Activated CD4-positive, alpha-beta T cell treated with anti-CD3 and anti-CD28 coated beads, Interleukin-2, amount 10 ng/mL, durations not matched to agents 24 days and 14 days (primary cell): Measurements from ENCODE around the gene NSD2. TPM values are rescaled to one million over a fixed set of nuclear protein-coding genes. Genes with fewer than 3 reads are reported as not detected.

Experiments
- DNase-seq: peaks from one replicate; pipeline ENCODE4 v3.0.0; 2022
- H3K27ac Mint-ChIP-seq: one replicate; pipeline ENCODE4 v1.8.0; 2022; ENCODE audit warnings: mild to moderate bottlenecking, mixed read lengths
- H3K27me3 Mint-ChIP-seq: one replicate; pipeline ENCODE4 v1.8.0; 2022; ENCODE audit warnings: mixed read lengths
- H3K36me3 Mint-ChIP-seq: one replicate; pipeline ENCODE4 v1.8.0; 2022; ENCODE audit warnings: low read depth, mild to moderate bottlenecking, mixed read lengths
- H3K4me1 Mint-ChIP-seq: one replicate; pipeline ENCODE4 v1.8.0; 2021; ENCODE audit warnings: mixed read lengths
- H3K4me3 Mint-ChIP-seq: one replicate; pipeline ENCODE4 v1.8.0; 2022; ENCODE audit warnings: mild to moderate bottlenecking, moderate library complexity, mixed read lengths
- H3K9me3 Mint-ChIP-seq: one replicate; pipeline ENCODE4 v1.8.0; 2021; ENCODE audit warnings: mixed read lengths
- intact Hi-C: fragments of 100-400 bp; cut with micrococcal nuclease; formaldehyde crosslinking; loops from one replicate; pipeline ENCODE4 v1.15.1; 2023
- total RNA-seq: library from RNA; stranded (reverse); gene quantifications from 2 replicates; pipeline ENCODE4 v1.2.3, GENCODE V29; 2022

Gene NSD2
- total RNA-seq, 1 donor from 2014 or later: 214 TPM

GRCh38 chr4:1983053-1983845 is 112.1 kb downstream of the NSD2 start:
- Mint-ChIP-seq H3K4me3 (no peak overlapping the region), H3K4me1 (peaks cover 9% of the 10 kb centered on the region), H3K27me3 (no peaks in the 10 kb centered on the region), H3K27ac (no peak overlapping the region), H3K36me3 (peaks cover 39% of the 10 kb centered on the region), H3K9me3 (no peaks in the 10 kb centered on the region)
- DNase-seq: no peak
- intact Hi-C loops: no loop called here

DNA sequence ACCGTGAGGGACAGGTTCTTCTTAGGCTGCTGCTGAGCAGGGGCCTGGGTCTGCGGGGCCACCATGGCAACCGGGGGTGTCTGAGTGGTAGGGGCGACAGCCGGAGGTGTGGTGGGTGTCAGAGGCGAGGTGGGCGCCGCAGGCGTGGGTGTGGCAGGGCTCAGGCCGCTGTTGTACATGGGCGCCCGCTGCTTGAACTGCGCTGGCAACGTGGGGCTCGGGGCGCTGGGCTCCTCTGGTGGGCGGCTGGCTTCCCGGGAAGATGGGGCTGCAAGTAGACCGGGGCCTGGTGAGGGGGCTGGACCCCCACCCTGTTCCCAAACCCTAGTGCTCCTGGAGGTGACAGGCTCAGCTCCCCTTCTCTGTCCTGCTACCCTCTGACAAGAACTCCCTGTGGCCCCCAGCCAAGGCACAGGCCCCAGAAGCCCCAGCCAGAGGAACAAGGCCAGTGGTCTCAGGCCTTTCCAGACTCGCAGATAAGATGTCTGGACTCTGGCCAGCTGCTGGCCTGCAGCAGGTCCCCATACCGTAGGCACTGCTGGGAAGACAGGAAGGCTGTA is 112.7 kb downstream of the NSD2 start:
- Mint-ChIP-seq H3K4me1 (peaks cover 9% of the 10 kb centered on the region), H3K36me3 (peaks cover 40% of the 10 kb centered on the region), H3K27ac (no peak overlapping the region), H3K9me3 (no peaks in the 10 kb centered on the region), H3K4me3 (no peak overlapping the region), H3K27me3 (no peaks in the 10 kb centered on the region)
- no peak for DNase-seq
- intact Hi-C loops: no loop called here

- Mint-ChIP-seq H3K27me3 (no peaks in the 10 kb centered on the region), H3K4me3 (no peak overlapping the region), H3K36me3 (peaks cover 35% of the 10 kb centered on the region), H3K4me1 (peaks cover 9% of the 10 kb centered on the region), H3K9me3 (no peaks in the 10 kb centered on the region), H3K27ac (no peak overlapping the region)
- DNase-seq: no peak
- intact Hi-C loops: no loop called here
These were observed 113.4 kb downstream of the NSD2 start for GRCh38 chr4:1984406-1985191.

DNA sequence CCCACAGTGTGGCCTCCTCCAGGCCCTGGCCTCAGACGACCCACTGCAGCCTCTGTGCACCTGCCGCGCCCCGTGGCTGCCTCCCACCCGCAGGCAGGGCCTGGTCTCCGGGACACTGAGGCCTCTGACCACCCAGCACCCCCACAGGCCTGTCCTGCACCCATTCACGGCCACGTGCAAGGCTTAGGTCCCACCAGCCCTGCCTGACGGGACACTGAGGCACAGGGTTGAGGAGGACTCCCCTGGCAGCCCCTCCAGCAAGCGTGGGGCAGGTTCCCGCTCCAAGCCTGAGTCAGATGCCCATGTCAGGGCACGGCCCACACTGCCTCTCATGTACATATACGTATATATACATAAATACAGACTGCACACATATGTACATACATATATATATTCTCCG is 114.1 kb downstream of the NSD2 start:
- peaks cover 35% of the 10 kb centered on the region for H3K36me3 Mint-ChIP-seq

GRCh38 chr4:1985780-1986577 is 114.8 kb downstream of the NSD2 start:
- Mint-ChIP-seq H3K27me3 (no peaks in the 10 kb centered on the region), H3K4me1 (peaks cover 5% of the 10 kb centered on the region), H3K4me3 (no peak overlapping the region), H3K27ac (no peak overlapping the region), H3K36me3 (peaks cover 36% of the 10 kb centered on the region), H3K9me3 (no peaks in the 10 kb centered on the region)
- intact Hi-C loops: no loop called here
- DNase-seq: no peak

More for the DNA sequence above, 114.1 kb downstream of the NSD2 start:
- no peak overlapping the region for H3K27ac Mint-ChIP-seq
- DNase-seq: no peak
- H3K9me3 Mint-ChIP-seq: no peaks in the 10 kb centered on the region
- no peak overlapping the region for H3K4me3 Mint-ChIP-seq
- H3K27me3 Mint-ChIP-seq: no peaks in the 10 kb centered on the region
- intact Hi-C loops: no loop called here
- H3K4me1 Mint-ChIP-seq: peaks cover 9% of the 10 kb centered on the region

GRCh38 chr4:1986578-1987210 is 115.5 kb downstream of the NSD2 start:
- H3K4me3 Mint-ChIP-seq: no peak overlapping the region
- peaks cover 29% of the 10 kb centered on the region for H3K36me3 Mint-ChIP-seq
- no peak for DNase-seq
- no peak overlapping the region for H3K27ac Mint-ChIP-seq
- intact Hi-C loops: no loop called here
- no peaks in the 10 kb centered on the region for H3K9me3 Mint-ChIP-seq
- no peaks in the 10 kb centered on the region for H3K27me3 Mint-ChIP-seq
- peaks cover 2% of the 10 kb centered on the region for H3K4me1 Mint-ChIP-seq

- DNase-seq: no peak
- Mint-ChIP-seq H3K4me1 (no peaks in the 10 kb centered on the region), H3K27ac (no peak overlapping the region), H3K36me3 (peaks cover 25% of the 10 kb centered on the region), H3K27me3 (no peaks in the 10 kb centered on the region), H3K4me3 (no peak overlapping the region), H3K9me3 (no peaks in the 10 kb centered on the region)
- intact Hi-C loops: no loop called here
These were observed 116.1 kb downstream of the NSD2 start for GRCh38 chr4:1987296-1987695.

DNA sequence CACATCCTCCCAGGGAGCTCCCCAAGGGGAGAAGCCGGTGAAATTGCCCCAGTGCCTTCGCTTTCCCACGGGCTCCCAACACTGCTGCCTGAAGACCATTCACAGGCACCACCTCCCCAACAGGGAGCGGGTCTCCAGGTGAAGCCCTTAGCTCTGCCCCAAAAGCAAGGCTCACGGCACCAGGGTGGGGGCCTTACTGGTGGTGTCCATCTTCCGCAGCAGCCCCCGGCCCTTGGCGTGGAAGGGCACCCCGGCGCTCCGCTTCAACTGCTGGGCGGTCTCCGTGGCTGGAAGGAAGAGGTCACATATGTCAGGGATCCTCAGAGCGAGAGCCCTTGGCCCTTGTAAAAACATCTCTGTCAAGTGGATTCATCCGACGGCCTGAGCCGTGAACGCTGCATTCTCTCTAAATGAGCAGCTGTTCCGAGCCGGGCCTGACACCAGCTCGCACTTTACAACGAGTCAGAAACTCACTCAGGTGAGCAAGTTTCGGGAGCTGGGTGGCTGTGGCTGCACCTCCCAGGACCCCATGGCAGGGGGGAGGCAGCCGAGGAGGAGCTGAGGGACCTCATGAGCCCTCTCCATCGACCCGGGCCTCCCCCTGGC is 116.6 kb downstream of the NSD2 start:
- H3K4me3 Mint-ChIP-seq: no peak overlapping the region
- DNase-seq: no peak
- H3K4me1 Mint-ChIP-seq: no peaks in the 10 kb centered on the region
- H3K27me3 Mint-ChIP-seq: no peaks in the 10 kb centered on the region
- peaks cover 22% of the 10 kb centered on the region for H3K36me3 Mint-ChIP-seq
- H3K27ac Mint-ChIP-seq: no peak overlapping the region
- H3K9me3 Mint-ChIP-seq: no peaks in the 10 kb centered on the region
- intact Hi-C loops: no loop called here

DNA sequence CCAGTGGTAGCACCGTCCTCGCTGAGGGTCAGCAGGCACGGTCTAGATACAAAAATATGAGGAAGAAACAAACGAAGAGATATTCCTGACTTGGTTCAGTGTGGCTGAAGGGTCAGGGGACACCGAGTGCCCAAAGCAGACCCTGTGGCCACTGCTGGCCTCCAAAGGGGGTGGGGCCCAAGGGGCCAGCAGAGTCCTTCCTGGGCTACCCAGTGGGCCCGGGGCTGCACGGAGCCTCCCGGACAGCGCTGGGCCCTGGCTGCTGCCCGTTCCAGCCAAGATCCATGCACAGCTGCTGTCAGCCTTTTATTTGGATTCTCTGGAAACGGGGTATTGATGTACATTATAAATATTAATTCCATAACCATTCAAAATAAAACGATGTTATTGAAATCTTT is 117.1 kb downstream of the NSD2 start:
- intact Hi-C loops: no loop called here
- no peaks in the 10 kb centered on the region for H3K9me3 Mint-ChIP-seq
- H3K27me3 Mint-ChIP-seq: no peaks in the 10 kb centered on the region
- H3K27ac Mint-ChIP-seq: no peak overlapping the region
- no peak overlapping the region for H3K4me3 Mint-ChIP-seq
- no peaks in the 10 kb centered on the region for H3K4me1 Mint-ChIP-seq
- H3K36me3 Mint-ChIP-seq: peaks cover 20% of the 10 kb centered on the region
- no peak for DNase-seq

DNA sequence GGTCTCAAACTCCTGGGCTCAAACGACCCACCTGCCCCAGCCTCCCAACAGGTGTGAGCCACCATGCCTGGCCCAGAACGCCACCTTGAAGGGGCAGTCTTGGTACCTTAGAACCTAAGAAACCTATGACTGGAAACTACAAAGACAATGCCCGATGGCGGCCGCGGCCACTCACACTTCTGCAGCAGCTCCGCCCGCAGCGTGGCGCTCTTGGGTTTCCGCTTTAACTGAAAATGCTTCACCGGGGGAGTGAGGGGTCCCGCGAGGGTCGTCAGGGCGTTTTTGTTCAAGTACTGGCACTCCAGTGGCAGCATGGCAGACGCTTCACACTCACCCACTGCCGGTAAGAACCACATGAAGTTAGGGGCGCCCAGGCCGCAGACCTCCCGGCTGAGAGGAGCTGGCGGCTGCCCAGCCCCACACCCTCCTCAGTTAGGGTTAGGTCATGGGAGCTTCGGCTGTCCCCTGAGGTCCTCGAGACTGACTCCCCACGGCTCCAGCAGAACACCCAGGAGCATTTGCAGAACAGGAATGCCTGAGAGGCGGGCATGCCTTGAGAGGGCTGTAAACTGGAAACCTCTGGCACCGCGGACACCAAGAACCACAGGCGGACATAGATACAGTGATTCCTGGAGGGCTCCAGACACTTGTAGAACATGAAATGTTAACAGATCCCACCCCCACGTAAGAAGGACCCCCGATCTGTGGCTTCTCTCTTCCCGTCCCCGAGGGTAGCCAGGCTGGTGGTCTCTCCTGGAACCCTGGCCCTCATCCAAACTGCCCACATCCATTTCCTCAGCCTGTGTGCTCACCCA is 118.5 kb downstream of the NSD2 start:
- Mint-ChIP-seq H3K27me3 (no peaks in the 10 kb centered on the region), H3K4me1 (peaks cover 1% of the 10 kb centered on the region), H3K9me3 (no peaks in the 10 kb centered on the region), H3K27ac (no peak overlapping the region), H3K36me3 (peaks cover 15% of the 10 kb centered on the region), H3K4me3 (no peak overlapping the region)
- intact Hi-C loops: no loop called here
- no peak for DNase-seq

DNA sequence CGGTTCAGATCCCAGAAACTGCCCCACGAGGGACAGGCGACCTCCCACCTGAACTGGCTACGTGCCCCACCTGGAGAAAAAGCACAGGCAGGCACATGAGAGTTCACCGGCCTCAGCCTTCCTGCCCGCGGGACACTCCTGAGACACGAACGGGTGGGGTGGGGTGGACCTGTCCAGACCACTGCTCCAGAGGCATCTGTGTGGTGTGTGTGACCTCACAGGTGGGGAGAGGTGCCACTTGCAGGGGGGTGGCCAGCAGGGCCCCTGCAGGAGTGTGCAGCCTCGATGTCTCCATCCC is 119.1 kb downstream of the NSD2 start:
- Mint-ChIP-seq H3K4me3 (no peak overlapping the region), H3K27me3 (no peaks in the 10 kb centered on the region), H3K27ac (no peak overlapping the region), H3K9me3 (no peaks in the 10 kb centered on the region), H3K4me1 (peaks cover 1% of the 10 kb centered on the region), H3K36me3 (peaks cover 17% of the 10 kb centered on the region)
- intact Hi-C loops: no loop called here
- DNase-seq: no peak

DNA sequence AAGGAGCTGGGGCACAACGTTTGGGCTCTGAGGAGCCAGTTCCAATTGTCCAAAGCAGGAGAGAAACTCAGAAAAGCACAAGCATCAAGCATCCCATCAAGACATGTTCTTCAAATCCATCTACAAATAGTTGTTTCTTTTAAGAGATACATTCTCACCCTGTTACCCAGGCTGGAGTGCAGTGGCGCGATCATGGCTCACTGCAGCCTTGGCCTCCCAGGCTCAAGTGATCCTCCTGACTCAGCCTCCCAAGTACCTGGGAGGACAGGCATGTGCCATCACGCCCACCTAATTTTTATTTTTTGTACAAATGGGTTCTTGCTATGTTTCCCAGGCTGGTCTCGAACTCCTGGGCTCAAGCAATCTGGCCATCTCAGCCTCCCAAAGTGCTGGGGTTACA is 119.5 kb downstream of the NSD2 start:
- Mint-ChIP-seq H3K4me3 (no peak overlapping the region), H3K4me1 (peaks cover 1% of the 10 kb centered on the region), H3K9me3 (no peaks in the 10 kb centered on the region), H3K27me3 (no peaks in the 10 kb centered on the region), H3K36me3 (peaks cover 20% of the 10 kb centered on the region), H3K27ac (no peak overlapping the region)
- no peak for DNase-seq
- intact Hi-C loops: no loop called here
